Astrocyte (in vitro differentiated cells and primary cell): ENCODE measurements around the gene MTA1. TPM values are rescaled to one million over a fixed set of nuclear protein-coding genes. Genes with fewer than 3 reads are reported as not detected.

Experiments
- DNase-seq: peaks from one replicate; pipeline ENCODE4 v3.0.0-alpha.2; 2010; ENCODE audit warnings: low read depth
- FAIRE-seq: peaks from 2 replicates; lab custom pipeline; 2011; peaks lifted over from hg19 to GRCh38; lab: Jason Lieb, UNC
- H2AFZ ChIP-seq: 2 replicates; pipeline ENCODE4 v1.6.0; 2012; ENCODE audit warnings: low read depth, low read length, inconsistent platforms
- H3K27ac ChIP-seq: 2 replicates; pipeline ENCODE4 v1.5.1; 2011; ENCODE audit warnings: low read depth, low read length, inconsistent platforms
- H3K27me3 ChIP-seq: 2 replicates; pipeline ENCODE4 v1.6.0; 2011; ENCODE audit warnings: low read length, inconsistent platforms; ENCODE audit not compliant: insufficient read depth
- H3K36me3 ChIP-seq: 2 replicates; pipeline ENCODE4 v1.5.1; 2011; ENCODE audit warnings: low read length, inconsistent platforms; ENCODE audit not compliant: insufficient read depth
- H3K4me1 ChIP-seq: 2 replicates; pipeline ENCODE4 v1.5.1; 2011; ENCODE audit warnings: low read length, inconsistent platforms; ENCODE audit not compliant: insufficient read depth
- H3K4me2 ChIP-seq: 2 replicates; pipeline ENCODE4 v1.6.0; 2012; ENCODE audit warnings: low read length, inconsistent platforms
- H3K4me3 ChIP-seq: 2 replicates; pipeline ENCODE4 v1.5.1; 2011; ENCODE audit warnings: low read depth, mild to moderate bottlenecking, low read length, inconsistent platforms; ENCODE audit not compliant: insufficient read depth
- H3K79me2 ChIP-seq: 2 replicates; pipeline ENCODE4 v1.6.0; 2012; ENCODE audit warnings: mild to moderate bottlenecking, low read length, inconsistent platforms; ENCODE audit not compliant: insufficient read depth
- H3K9ac ChIP-seq: 2 replicates; pipeline ENCODE4 v1.6.0; 2012; ENCODE audit warnings: mild to moderate bottlenecking, low read length, inconsistent platforms
- H3K9me3 ChIP-seq: 2 replicates; pipeline ENCODE4 v1.5.1; 2012; ENCODE audit warnings: low read depth, mild to moderate bottlenecking, low read length, inconsistent platforms; ENCODE audit not compliant: insufficient read depth
- H4K20me1 ChIP-seq: 2 replicates; pipeline ENCODE4 v1.6.0; 2012; ENCODE audit warnings: low read length, inconsistent platforms; ENCODE audit not compliant: insufficient read depth
- H3K27ac Mint-ChIP-seq: one replicate; pipeline ENCODE4 v1.8.0; 2021; ENCODE audit warnings: mild to moderate bottlenecking, mixed read lengths; ENCODE audit not compliant: unreplicated experiment
- H3K27me3 Mint-ChIP-seq: one replicate; pipeline ENCODE4 v1.8.0; 2021; ENCODE audit warnings: low read depth, mixed read lengths; ENCODE audit not compliant: unreplicated experiment
- H3K36me3 Mint-ChIP-seq: one replicate; pipeline ENCODE4 v1.8.0; 2021; ENCODE audit warnings: low read depth, mixed read lengths; ENCODE audit not compliant: unreplicated experiment
- H3K4me1 Mint-ChIP-seq: one replicate; pipeline ENCODE4 v1.8.0; 2021; ENCODE audit warnings: low read depth, mixed read lengths; ENCODE audit not compliant: unreplicated experiment
- H3K4me3 Mint-ChIP-seq: one replicate; pipeline ENCODE4 v1.8.0; 2021; ENCODE audit warnings: mild to moderate bottlenecking, moderate library complexity, mixed read lengths; ENCODE audit not compliant: unreplicated experiment
- H3K9me3 Mint-ChIP-seq: one replicate; pipeline ENCODE4 v1.8.0; 2021; ENCODE audit warnings: mild to moderate bottlenecking, mixed read lengths; ENCODE audit not compliant: unreplicated experiment
- CTCF ChIP-seq: IDR thresholded peaks from 2 replicates; pipeline ENCODE4 v1.5.1; 2011; ENCODE audit warnings: low read depth, mild to moderate bottlenecking, inconsistent platforms, low read length, moderate library complexity; ENCODE audit not compliant: insufficient read depth
- EZH2 ChIP-seq: IDR thresholded peaks from 2 replicates; pipeline ENCODE4 v1.6.1; 2012; ENCODE audit warnings: mild to moderate bottlenecking, low read length, inconsistent platforms; ENCODE audit not compliant: insufficient read depth
- total RNA-seq: library from RNA; stranded (reverse); gene quantifications from 2 replicates; pipeline ENCODE4 v1.2.1, GENCODE V29; 2021

Gene MTA1
- total RNA-seq, 1 donor from 2014 or later, result 111 TPM

GRCh38 chr14:105487449-105487985 is 67.9 kb downstream of the MTA1 start:
- Mint-ChIP-seq H3K27ac (no peak overlapping the region), H3K4me1 (peaks cover 6% of the 10 kb centered on the region), H3K4me3 (no peak overlapping the region), H3K36me3 (no peaks in the 10 kb centered on the region), H3K27me3 (peaks cover 3% of the 10 kb centered on the region), H3K9me3 (no peaks in the 10 kb centered on the region)
- peak overlapping the region; percentile 48 for H3K4me2 ChIP-seq
- TF ChIP-seq EZH2, result peak; percentile 67
- TF ChIP-seq CTCF, result no peak
- no peak for DNase-seq
- H3K36me3 ChIP-seq, result no peaks in the 10 kb centered on the region
- no peak overlapping the region for H3K4me3 ChIP-seq
- H3K9me3 ChIP-seq, result no peaks in the 10 kb centered on the region
- no peak overlapping the region for H2AFZ ChIP-seq
- H3K79me2 ChIP-seq, result peaks cover 8% of the 10 kb centered on the region
- peaks cover 13% of the 10 kb centered on the region for H3K27me3 ChIP-seq
- peaks cover 14% of the 10 kb centered on the region for H3K4me1 ChIP-seq
- FAIRE-seq, result no peak
- H3K27ac ChIP-seq, result no peak overlapping the region
- peaks cover 5% of the 10 kb centered on the region for H4K20me1 ChIP-seq
- no peak overlapping the region for H3K9ac ChIP-seq

GRCh38 chr14:105487986-105488777 is 68.6 kb downstream of the MTA1 start:
- no peaks in the 10 kb centered on the region for H3K9me3 Mint-ChIP-seq

More at GRCh38 chr14:105487986-105488777, 68.6 kb downstream of the MTA1 start:
- no peak overlapping the region for H3K9ac ChIP-seq
- no peaks in the 10 kb centered on the region for H3K36me3 ChIP-seq
- no peaks in the 10 kb centered on the region for H3K36me3 Mint-ChIP-seq
- H3K4me3 Mint-ChIP-seq, result no peak overlapping the region
- no peaks in the 10 kb centered on the region for H3K9me3 ChIP-seq
- H3K4me2 ChIP-seq, result peak overlapping the region; percentile 48
- peaks cover 13% of the 10 kb centered on the region for H3K4me1 ChIP-seq
- peaks cover 13% of the 10 kb centered on the region for H3K27me3 ChIP-seq
- H3K27ac Mint-ChIP-seq, result no peak overlapping the region
- H3K27me3 Mint-ChIP-seq, result peaks cover 3% of the 10 kb centered on the region
- H3K4me1 Mint-ChIP-seq, result peaks cover 6% of the 10 kb centered on the region
- no peak for TF ChIP-seq CTCF
- TF ChIP-seq EZH2, result no peak
- no peak for DNase-seq
- H3K79me2 ChIP-seq, result peaks cover 8% of the 10 kb centered on the region
- H3K4me3 ChIP-seq, result no peak overlapping the region
- FAIRE-seq, result no peak
- no peak overlapping the region for H2AFZ ChIP-seq
- no peak overlapping the region for H3K27ac ChIP-seq
- peaks cover 5% of the 10 kb centered on the region for H4K20me1 ChIP-seq
